HG03457 (cell line): ENCODE measurements around the gene PCGF3.
"Not testable (repeated sequence)": the region's sequence is repeated elsewhere in the genome, so short reads cannot be mapped to it uniquely, and the experiment has no call there.

ENCODE experiments used
- ATAC-seq: cut with Tn5 transposase; IDR thresholded peaks from one replicate; pipeline ENCODE4 v1.9.1; 2021; ENCODE audit warnings: moderate number of reproducible peaks; ENCODE audit not compliant: unreplicated experiment

Gene PCGF3

GRCh38 chr4:667545-667925 lies 38.1 kb upstream of the PCGF3 start:
- no peak for ATAC-seq

- not testable (repeated sequence) for ATAC-seq
Observed at GRCh38 chr4:668219-668618, 37.4 kb upstream of the PCGF3 start.

GRCh38 chr4:669806-670559 lies 35.6 kb upstream of the PCGF3 start:
- not testable (repeated sequence) for ATAC-seq

GRCh38 chr4:671769-672168 lies 33.9 kb upstream of the PCGF3 start:
- no peak for ATAC-seq

- no peak for ATAC-seq
Observed at GRCh38 chr4:673349-674091, 32.1 kb upstream of the PCGF3 start.

- peak; percentile 68 for ATAC-seq
Observed at GRCh38 chr4:674172-675035, 31.2 kb upstream of the PCGF3 start, which contains the start of the genes ATP5ME and MYL5. Gene ATP5ME, minus strand, starts transcription at chr4:674276. Its CDS starts 29 bp downstream, at chr4:674247. Gene MYL5, plus strand, starts transcription at chr4:674542. Its CDS starts 3,485 bp downstream, at chr4:678027.

GRCh38 chr4:675036-675882 lies 30.4 kb upstream of the PCGF3 start:
- no peak for ATAC-seq

GRCh38 chr4:675980-676870 lies 29.4 kb upstream of the PCGF3 start:
- ATAC-seq, result no peak

- ATAC-seq, result no peak
Observed at GRCh38 chr4:676871-677235, 28.8 kb upstream of the PCGF3 start.

GRCh38 chr4:677431-678293 lies 28.0 kb upstream of the PCGF3 start:
- no peak for ATAC-seq

GRCh38 chr4:678331-679103 lies 27.1 kb upstream of the PCGF3 start:
- no peak for ATAC-seq

- ATAC-seq, result no peak
Observed at GRCh38 chr4:679104-679481, 26.5 kb upstream of the PCGF3 start.

- ATAC-seq, result no peak
Observed at GRCh38 chr4:679629-680028, 26.0 kb upstream of the PCGF3 start.

GRCh38 chr4:680091-680490 lies 25.5 kb upstream of the PCGF3 start:
- no peak for ATAC-seq

GRCh38 chr4:680551-680927 lies 25.1 kb upstream of the PCGF3 start:
- ATAC-seq, result no peak

GRCh38 chr4:680928-681645 lies 24.5 kb upstream of the PCGF3 start:
- ATAC-seq, result no peak

- ATAC-seq, result no peak
Observed at GRCh38 chr4:681736-682451, 23.7 kb upstream of the PCGF3 start.
